ENCODE measurements around the gene FSIP1.

- TF ChIP-seq, protein P1, sequence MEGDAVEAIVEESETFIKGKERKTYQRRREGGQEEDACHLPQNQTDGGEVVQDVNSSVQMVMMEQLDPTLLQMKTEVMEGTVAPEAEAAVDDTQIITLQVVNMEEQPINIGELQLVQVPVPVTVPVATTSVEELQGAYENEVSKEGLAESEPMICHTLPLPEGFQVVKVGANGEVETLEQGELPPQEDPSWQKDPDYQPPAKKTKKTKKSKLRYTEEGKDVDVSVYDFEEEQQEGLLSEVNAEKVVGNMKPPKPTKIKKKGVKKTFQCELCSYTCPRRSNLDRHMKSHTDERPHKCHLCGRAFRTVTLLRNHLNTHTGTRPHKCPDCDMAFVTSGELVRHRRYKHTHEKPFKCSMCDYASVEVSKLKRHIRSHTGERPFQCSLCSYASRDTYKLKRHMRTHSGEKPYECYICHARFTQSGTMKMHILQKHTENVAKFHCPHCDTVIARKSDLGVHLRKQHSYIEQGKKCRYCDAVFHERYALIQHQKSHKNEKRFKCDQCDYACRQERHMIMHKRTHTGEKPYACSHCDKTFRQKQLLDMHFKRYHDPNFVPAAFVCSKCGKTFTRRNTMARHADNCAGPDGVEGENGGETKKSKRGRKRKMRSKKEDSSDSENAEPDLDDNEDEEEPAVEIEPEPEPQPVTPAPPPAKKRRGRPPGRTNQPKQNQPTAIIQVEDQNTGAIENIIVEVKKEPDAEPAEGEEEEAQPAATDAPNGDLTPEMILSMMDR (IDR thresholded peaks at IDR 0.05): no peak
- TF ChIP-seq POLR2A (IDR thresholded peaks at IDR 0.05) (no peak), POLR2AphosphoS5 (IDR thresholded peaks at IDR 0.05) (no peak), EP300 (IDR thresholded peaks at IDR 0.05) (no peak)
Observed at GRCh38 chr15:39792844-39793335, 10.2 kb upstream of the FSIP1 start.

All from upper lobe of left lung (tissue), 4 donors.